H9 (cell line): ENCODE measurements around the gene IDUA. TPM values are rescaled to one million over a fixed set of nuclear protein-coding genes. Genes with fewer than 3 reads are reported as not detected.

Source experiments
- DNase-seq: peaks from one replicate; pipeline ENCODE4 v3.0.0-alpha.2; 2017
- H2AFZ ChIP-seq: one replicate; pipeline ENCODE4 v1.6.1; 2013; ENCODE audit warnings: mild to moderate bottlenecking, low read length, control low read depth, moderate library complexity
- H2AK5ac ChIP-seq: 2 replicates; pipeline ENCODE4 v1.6.1; 2013; ENCODE audit warnings: low read length, control low read depth, mixed read lengths; ENCODE audit not compliant: insufficient read length
- H2BK120ac ChIP-seq: one replicate; pipeline ENCODE4 v1.6.1; 2013; ENCODE audit warnings: low read depth, mild to moderate bottlenecking, low read length, control low read depth, inconsistent platforms; ENCODE audit not compliant: poor library complexity, severe bottlenecking
- H2BK12ac ChIP-seq: 2 replicates; pipeline ENCODE4 v1.6.1; 2013; ENCODE audit warnings: low read length, control low read depth, mixed read lengths, low read depth; ENCODE audit not compliant: insufficient read length
- H2BK15ac ChIP-seq: 2 replicates; pipeline ENCODE4 v1.6.1; 2013; ENCODE audit warnings: low read depth, low read length, control low read depth
- H2BK20ac ChIP-seq: one replicate; pipeline ENCODE4 v1.6.1; 2013; ENCODE audit warnings: low read depth, mild to moderate bottlenecking, low read length, control low read depth, inconsistent platforms; ENCODE audit not compliant: poor library complexity, severe bottlenecking
- H2BK5ac ChIP-seq: 2 replicates; pipeline ENCODE4 v1.6.1; 2013; ENCODE audit warnings: low read length, control low read depth, mixed read lengths; ENCODE audit not compliant: insufficient read length
- H3K14ac ChIP-seq: 2 replicates; pipeline ENCODE4 v1.6.1; 2013; ENCODE audit warnings: low read length, control low read depth; ENCODE audit not compliant: insufficient read depth
- H3K18ac ChIP-seq: 2 replicates; pipeline ENCODE4 v1.6.1; 2013; ENCODE audit warnings: low read depth, mild to moderate bottlenecking, mixed read lengths, low read length, control low read depth; ENCODE audit not compliant: insufficient read length
- H3K23ac ChIP-seq: 2 replicates; pipeline ENCODE4 v1.6.1; 2013; ENCODE audit warnings: low read length, control low read depth, mixed read lengths, low read depth; ENCODE audit not compliant: insufficient read length
- H3K23me2 ChIP-seq: 2 replicates; pipeline ENCODE4 v1.6.1; 2013; ENCODE audit warnings: low read depth, mild to moderate bottlenecking, mixed read lengths, low read length, control low read depth; ENCODE audit not compliant: insufficient read length, poor library complexity, severe bottlenecking
- H3K27ac ChIP-seq: 2 replicates; pipeline ENCODE4 v1.5.1; 2013; ENCODE audit warnings: low read length, control low read depth, mixed read lengths, low read depth; ENCODE audit not compliant: insufficient read length
- H3K27me3 ChIP-seq: 2 replicates; pipeline ENCODE4 v1.6.1; 2013; ENCODE audit warnings: low read length, control low read depth, inconsistent platforms; ENCODE audit not compliant: insufficient read depth
- H3K4ac ChIP-seq: 2 replicates; pipeline ENCODE4 v1.6.1; 2013; ENCODE audit warnings: low read depth, mild to moderate bottlenecking, control low read depth, inconsistent platforms, low read length, moderate library complexity
- H3K4me1 ChIP-seq: 2 replicates; pipeline ENCODE4 v1.6.1; 2013; ENCODE audit warnings: low read length, control low read depth, inconsistent platforms; ENCODE audit not compliant: insufficient read depth
- H3K4me2 ChIP-seq: 2 replicates; pipeline ENCODE4 v1.6.1; 2013; ENCODE audit warnings: low read length, control low read depth, mixed read lengths; ENCODE audit not compliant: insufficient read length, insufficient read depth
- H3K56ac ChIP-seq: 2 replicates; pipeline ENCODE4 v1.6.1; 2013; ENCODE audit warnings: low read depth, mild to moderate bottlenecking, mixed read lengths, low read length, control low read depth; ENCODE audit not compliant: insufficient read length
- H3K79me1 ChIP-seq: 2 replicates; pipeline ENCODE4 v1.6.1; 2013; ENCODE audit warnings: low read depth, mild to moderate bottlenecking, moderate library complexity, low read length, control low read depth, inconsistent platforms; ENCODE audit not compliant: insufficient read depth, poor library complexity, severe bottlenecking
- H3K79me2 ChIP-seq: 2 replicates; pipeline ENCODE4 v1.6.1; 2013; ENCODE audit warnings: low read length, control low read depth, inconsistent platforms; ENCODE audit not compliant: insufficient read depth
- H3K9ac ChIP-seq: 2 replicates; pipeline ENCODE4 v1.6.1; 2013; ENCODE audit warnings: low read length, control low read depth, mixed read lengths; ENCODE audit not compliant: insufficient read length; ENCODE audit errors: extremely low read depth
- H3K9me3 ChIP-seq: one replicate; pipeline ENCODE4 v1.6.1; 2013; ENCODE audit warnings: low read depth, low read length, inconsistent platforms; ENCODE audit not compliant: control insufficient read depth
- H3T11ph ChIP-seq: one replicate; pipeline ENCODE4 v1.6.1; 2013; ENCODE audit warnings: mild to moderate bottlenecking, low read length, control low read depth, inconsistent platforms
- H4K20me1 ChIP-seq: one replicate; pipeline ENCODE4 v1.6.1; 2013; ENCODE audit not compliant: control insufficient read depth, insufficient read length, insufficient read depth
- H4K5ac ChIP-seq: 2 replicates; pipeline ENCODE4 v1.6.1; 2013; ENCODE audit warnings: low read depth, mild to moderate bottlenecking, mixed read lengths, low read length, control low read depth; ENCODE audit not compliant: insufficient read length
- H4K8ac ChIP-seq: replicated peaks from 2 replicates; pipeline ENCODE4 v1.6.1; 2013; ENCODE audit warnings: low read length, control low read depth, mixed read lengths, low read depth; ENCODE audit not compliant: insufficient read length
- H4K91ac ChIP-seq: 2 replicates; pipeline ENCODE4 v1.6.1; 2013; ENCODE audit warnings: low read depth, mild to moderate bottlenecking, moderate library complexity, mixed read lengths, low read length, control low read depth; ENCODE audit not compliant: insufficient read length
- H3K27ac Mint-ChIP-seq, 3 experiments: 2 replicates in 2 of 3; 3 replicates in 1 of 3; pipeline ENCODE4 v1.8.0; 2020 to 2021; ENCODE audit warnings: mixed read lengths in 3 of 3, mild to moderate bottlenecking in 1 of 3, moderate library complexity in 1 of 3
- H3K27me3 Mint-ChIP-seq: 2 replicates; pipeline ENCODE4 v1.8.0; 2021; ENCODE audit warnings: low read depth, mild to moderate bottlenecking, moderate library complexity, mixed read lengths
- H3K36me3 Mint-ChIP-seq, 3 experiments: 2 replicates in 2 of 3; 3 replicates in 1 of 3; pipeline ENCODE4 v1.8.0; 2020 to 2021; ENCODE audit warnings: low read depth in 3 of 3, mixed read lengths in 3 of 3; ENCODE audit not compliant: insufficient read depth in 1 of 3
- H3K4me1 Mint-ChIP-seq, 2 experiments: 2 replicates each; pipeline ENCODE4 v1.8.0; 2020; ENCODE audit warnings: mixed read lengths in 2 of 2
- H3K4me3 Mint-ChIP-seq, 2 experiments: 2 replicates in 1 of 2; 3 replicates in 1 of 2; pipeline ENCODE4 v1.8.0; 2020 to 2021; ENCODE audit warnings: mild to moderate bottlenecking in 2 of 2, mixed read lengths in 2 of 2, moderate library complexity in 1 of 2
- H3K9me3 Mint-ChIP-seq, 2 experiments: 2 replicates in 1 of 2; 3 replicates in 1 of 2; pipeline ENCODE4 v1.8.0; 2020; ENCODE audit warnings: mild to moderate bottlenecking in 2 of 2, mixed read lengths in 2 of 2, moderate library complexity in 1 of 2
- CTCF ChIP-seq: fragments of 200-600 bp; sonication (generic); conservative IDR thresholded peaks from 3 replicates; pipeline ENCODE4 v1.8.0; 2021; ENCODE audit warnings: antibody characterized with exemption, mild to moderate bottlenecking
- WGBS: extraction: QIAGEN DNeasy Blood & Tissue Kit; methylation state at CpG from one replicate; pipeline ENCODE4 v1.1.7; 2013; ENCODE audit warnings: missing lambda C conversion rate, low lambda C conversion rate, mixed read lengths; ENCODE audit not compliant: insufficient read length; ENCODE audit errors: extremely low coverage; 5-methylcytosine and 5-hydroxymethylcytosine counted together
- total RNA-seq: library from RNA; stranded (reverse); gene quantifications from 2 replicates; pipeline ENCODE4 v1.2.1, GENCODE V29; 2021

The IDUA gene
- total RNA-seq, 1 experiment from 2014 or later, result 14.5 TPM

- Mint-ChIP-seq H3K4me3 (peak overlapping the region in 1 of 2 experiments; percentile 21; a peak in 1 of 5 replicates), H3K9me3 (peaks cover 0 to 2% of the 10 kb centered on the region in 2 experiments; a peak in 1 of 5 replicates), H3K27me3 (peaks cover 67% of the 10 kb centered on the region), H3K4me1 (peaks cover 2 to 4% of the 10 kb centered on the region in 2 experiments; a peak in 2 of 4 replicates), H3K36me3 (no peaks in the 10 kb centered on the region), H3K27ac (no peak overlapping the region)
- Histone ChIP-seq H2BK120ac (no peak overlapping the region), H3K14ac (no peak overlapping the region), H3K23ac (no peak overlapping the region), H2AFZ (no peak overlapping the region), H2BK15ac (no peak overlapping the region), H2AK5ac (no peak overlapping the region), H4K91ac (no peak overlapping the region), H2BK5ac (no peak overlapping the region), H4K5ac (no peak overlapping the region), H2BK12ac (no peak overlapping the region), H3K79me2 (no peaks in the 10 kb centered on the region), H3K9me3 (no peaks in the 10 kb centered on the region), H2BK20ac (no peak overlapping the region), H4K8ac (no peak overlapping the region), H3K23me2 (peaks cover 10% of the 10 kb centered on the region), H3K4ac (no peak overlapping the region), H3K4me2 (no peak overlapping the region), H3K4me1 (no peaks in the 10 kb centered on the region), H3K27me3 (peaks cover 33% of the 10 kb centered on the region; the same call in 1 of the 2 replicates), H3K79me1 (no peaks in the 10 kb centered on the region), H3T11ph (no peak overlapping the region), H3K18ac (no peak overlapping the region), H3K56ac (no peak overlapping the region), H4K20me1 (no peaks in the 10 kb centered on the region), H3K9ac (no peak overlapping the region), H3K27ac (no peak overlapping the region)
- DNase-seq, result no peak
- no CpG with 5 or more reads among the region's 68 CpGs for WGBS
- TF ChIP-seq CTCF, result no peak
Observed at GRCh38 chr4:997375-998071, 10.7 kb downstream of the IDUA start.
